Activated T-cell treated with anti-CD3 and anti-CD28 coated beads, Interleukin-2, amount 50 U/mL, for 4 hours (primary cell): ENCODE data around the gene ARHGEF16. TPM values are rescaled to one million over a fixed set of nuclear protein-coding genes. Genes with fewer than 3 reads are reported as not detected.

Experiments
- ATAC-seq, 2 donors: fragments of 200-7000 bp; cut with Tn5 transposase; one replicate each; pipeline ENCODE4 v1.10.0; 2021
- DNase-seq: peaks from one replicate; pipeline ENCODE4 v3.0.0-alpha.2; 2020
- H3K27me3 Mint-ChIP-seq: one replicate; pipeline ENCODE4 v1.8.0; 2021; ENCODE audit warnings: low read depth, mixed read lengths
- H3K36me3 Mint-ChIP-seq: one replicate; pipeline ENCODE4 v1.8.0; 2022; ENCODE audit warnings: mixed read lengths; ENCODE audit not compliant: insufficient read depth
- H3K4me1 Mint-ChIP-seq: one replicate; pipeline ENCODE4 v1.8.0; 2021; ENCODE audit warnings: low read depth, mixed read lengths
- H3K4me3 Mint-ChIP-seq: one replicate; pipeline ENCODE4 v1.8.0; 2021; ENCODE audit warnings: mild to moderate bottlenecking, moderate library complexity, mixed read lengths
- H3K9me3 Mint-ChIP-seq: one replicate; pipeline ENCODE4 v1.8.0; 2021; ENCODE audit warnings: mixed read lengths
- total RNA-seq, 3 donors: library from RNA; stranded (reverse); gene quantifications; one replicate each; pipeline ENCODE4 v1.2.1, GENCODE V29; 2021

The ARHGEF16 gene
- total RNA-seq, 3 donors from 2014 or later = 0.13 to 0.15 TPM; not detected in 1

GRCh38 chr1:3439346-3440299, 14.8 kb upstream of the ARHGEF16 start:
- no peak for DNase-seq

GRCh38 chr1:3440300-3440681, 14.2 kb upstream of the ARHGEF16 start:
- H3K9me3 Mint-ChIP-seq = no peaks in the 10 kb centered on the region
- peaks cover 9% of the 10 kb centered on the region for H3K27me3 Mint-ChIP-seq
- no peak overlapping the region for H3K4me3 Mint-ChIP-seq
- ATAC-seq (no peak), DNase-seq (no peak)
- no peaks in the 10 kb centered on the region for H3K36me3 Mint-ChIP-seq
- no peaks in the 10 kb centered on the region for H3K4me1 Mint-ChIP-seq

More at GRCh38 chr1:3439346-3440299, 14.8 kb upstream of the ARHGEF16 start:
- Mint-ChIP-seq H3K9me3 (no peaks in the 10 kb centered on the region), H3K27me3 (peaks cover 9% of the 10 kb centered on the region), H3K36me3 (no peaks in the 10 kb centered on the region), H3K4me1 (no peaks in the 10 kb centered on the region), H3K4me3 (no peak overlapping the region)
- ATAC-seq = no peak

- Mint-ChIP-seq H3K4me1 (no peaks in the 10 kb centered on the region), H3K27me3 (peaks cover 9% of the 10 kb centered on the region), H3K36me3 (no peaks in the 10 kb centered on the region), H3K9me3 (no peaks in the 10 kb centered on the region), H3K4me3 (no peak overlapping the region)
- no peak for DNase-seq
- no peak for ATAC-seq
These were observed 13.6 kb upstream of the ARHGEF16 start for GRCh38 chr1:3440711-3441409.

- H3K27me3 Mint-ChIP-seq = peaks cover 9% of the 10 kb centered on the region
- H3K36me3 Mint-ChIP-seq = no peaks in the 10 kb centered on the region
- DNase-seq = no peak
- no peak for ATAC-seq
- H3K9me3 Mint-ChIP-seq = no peaks in the 10 kb centered on the region
- H3K4me1 Mint-ChIP-seq = no peaks in the 10 kb centered on the region
- H3K4me3 Mint-ChIP-seq = no peak overlapping the region
These were observed 13.0 kb upstream of the ARHGEF16 start for GRCh38 chr1:3441410-3441847.

- Mint-ChIP-seq H3K36me3 (no peaks in the 10 kb centered on the region), H3K27me3 (peaks cover 9% of the 10 kb centered on the region), H3K4me3 (no peak overlapping the region), H3K9me3 (no peaks in the 10 kb centered on the region), H3K4me1 (no peaks in the 10 kb centered on the region)
- DNase-seq = no peak
- no peak for ATAC-seq
These were observed 12.6 kb upstream of the ARHGEF16 start for GRCh38 chr1:3441880-3442279.

GRCh38 chr1:3442331-3442730, 12.1 kb upstream of the ARHGEF16 start:
- Mint-ChIP-seq H3K4me3 (no peak overlapping the region), H3K4me1 (no peaks in the 10 kb centered on the region), H3K27me3 (peaks cover 9% of the 10 kb centered on the region), H3K36me3 (no peaks in the 10 kb centered on the region), H3K9me3 (peaks cover 1% of the 10 kb centered on the region)
- no peak for ATAC-seq
- no peak for DNase-seq

GRCh38 chr1:3442901-3443300, 11.6 kb upstream of the ARHGEF16 start:
- Mint-ChIP-seq H3K36me3 (no peaks in the 10 kb centered on the region), H3K4me3 (no peak overlapping the region), H3K9me3 (peaks cover 7% of the 10 kb centered on the region), H3K4me1 (no peaks in the 10 kb centered on the region), H3K27me3 (peaks cover 9% of the 10 kb centered on the region)
- no peak for ATAC-seq
- DNase-seq = no peak

- peaks cover 10% of the 10 kb centered on the region for H3K9me3 Mint-ChIP-seq
- H3K36me3 Mint-ChIP-seq = no peaks in the 10 kb centered on the region
- peaks cover 9% of the 10 kb centered on the region for H3K27me3 Mint-ChIP-seq
- no peak overlapping the region for H3K4me3 Mint-ChIP-seq
- H3K4me1 Mint-ChIP-seq = no peaks in the 10 kb centered on the region
- no peak for DNase-seq
- ATAC-seq = no peak
These were observed 10.7 kb upstream of the ARHGEF16 start for GRCh38 chr1:3443807-3444206.

- Mint-ChIP-seq H3K4me3 (no peak overlapping the region), H3K36me3 (no peaks in the 10 kb centered on the region), H3K9me3 (peaks cover 10% of the 10 kb centered on the region), H3K27me3 (peaks cover 9% of the 10 kb centered on the region), H3K4me1 (no peaks in the 10 kb centered on the region)
- DNase-seq (no peak), ATAC-seq (no peak)
These were observed 10.2 kb upstream of the ARHGEF16 start for GRCh38 chr1:3444298-3444697.

- DNase-seq (no peak), ATAC-seq (no peak)
- Mint-ChIP-seq H3K36me3 (no peaks in the 10 kb centered on the region), H3K27me3 (peaks cover 9% of the 10 kb centered on the region), H3K4me1 (no peaks in the 10 kb centered on the region), H3K4me3 (no peak overlapping the region), H3K9me3 (peaks cover 10% of the 10 kb centered on the region)
These were observed 9.7 kb upstream of the ARHGEF16 start for GRCh38 chr1:3444736-3445135.

- peaks cover 11% of the 10 kb centered on the region for H3K27me3 Mint-ChIP-seq
- no peak for DNase-seq
- peaks cover 10% of the 10 kb centered on the region for H3K9me3 Mint-ChIP-seq
- no peak for ATAC-seq
- H3K4me1 Mint-ChIP-seq = peaks cover 4% of the 10 kb centered on the region
- H3K4me3 Mint-ChIP-seq = no peak overlapping the region
- H3K36me3 Mint-ChIP-seq = no peaks in the 10 kb centered on the region
These were observed 4.1 kb upstream of the ARHGEF16 start for GRCh38 chr1:3450202-3450863.

- Mint-ChIP-seq H3K4me3 (no peak overlapping the region), H3K27me3 (peaks cover 13% of the 10 kb centered on the region), H3K4me1 (peaks cover 4% of the 10 kb centered on the region), H3K36me3 (no peaks in the 10 kb centered on the region), H3K9me3 (peaks cover 10% of the 10 kb centered on the region)
- ATAC-seq (no peak), DNase-seq (no peak)
These were observed 3.5 kb upstream of the ARHGEF16 start for GRCh38 chr1:3450983-3451382.

GRCh38 chr1:3451994-3452865, 2.2 kb upstream of the ARHGEF16 start:
- Mint-ChIP-seq H3K27me3 (peaks cover 13% of the 10 kb centered on the region), H3K9me3 (peaks cover 10% of the 10 kb centered on the region), H3K4me1 (peaks cover 4% of the 10 kb centered on the region), H3K4me3 (no peak overlapping the region), H3K36me3 (no peaks in the 10 kb centered on the region)
- ATAC-seq = no peak
- no peak for DNase-seq

GRCh38 chr1:3452866-3453175, 1.6 kb upstream of the ARHGEF16 start:
- Mint-ChIP-seq H3K9me3 (peaks cover 4% of the 10 kb centered on the region), H3K27me3 (peaks cover 13% of the 10 kb centered on the region), H3K4me1 (peaks cover 4% of the 10 kb centered on the region), H3K4me3 (no peak overlapping the region), H3K36me3 (no peaks in the 10 kb centered on the region)
- DNase-seq = no peak
- no peak for ATAC-seq
